GM19468 (cell line): ENCODE data around the gene SYS1.

Source experiments
- ATAC-seq: cut with Tn5 transposase; IDR thresholded peaks from one replicate; pipeline ENCODE4 v1.9.1; 2021; ENCODE audit warnings: mild to moderate bottlenecking, moderate library complexity, moderate number of reproducible peaks; ENCODE audit not compliant: unreplicated experiment; ENCODE audit errors: extremely low read depth

SYS1 gene

DNA sequence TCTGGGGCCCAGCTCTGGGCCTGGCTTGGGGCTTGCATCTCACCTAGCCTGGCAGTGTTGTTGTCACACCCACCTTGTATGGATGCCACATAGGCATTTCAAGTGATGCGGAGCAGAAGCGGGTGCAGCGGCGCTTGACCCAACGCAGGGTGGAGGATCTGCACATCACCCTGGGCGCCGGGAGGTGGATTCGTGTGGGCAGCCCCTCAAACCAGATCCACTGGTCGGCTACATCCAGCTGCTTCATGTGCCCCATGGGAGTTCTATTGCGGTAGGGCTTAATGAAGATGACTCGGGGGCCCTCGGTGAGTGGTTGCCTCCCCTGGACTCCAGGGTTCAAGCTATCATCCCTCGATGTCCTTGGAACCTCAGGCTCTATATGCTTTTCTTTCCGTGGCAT is 12.0 kb downstream of the SYS1 start:
- no peak for ATAC-seq

- no peak for ATAC-seq
Observed at GRCh38 chr20:45377269-45377668, 14.3 kb downstream of the SYS1 start.

DNA sequence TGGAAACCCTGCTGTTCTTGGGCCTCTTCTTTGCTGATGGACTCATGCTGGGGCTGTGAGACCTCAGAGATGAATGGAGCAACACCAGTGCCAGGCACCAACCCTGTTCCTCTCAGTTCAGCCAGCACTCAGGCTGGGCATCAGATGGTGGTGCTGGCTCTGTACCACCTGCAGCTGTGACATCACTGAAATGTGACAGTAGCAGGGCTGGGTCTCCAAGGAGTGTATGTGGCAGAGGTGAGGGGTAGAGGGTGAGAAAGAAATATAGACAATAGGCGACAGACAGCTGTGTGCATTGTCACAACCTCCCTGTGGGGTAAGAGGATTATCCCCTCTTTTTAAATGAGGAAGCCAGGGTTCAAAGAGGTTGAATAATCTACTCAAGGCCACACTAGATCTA is 15.2 kb downstream of the SYS1 start, which contains the start of gene TP53TG5:
Gene TP53TG5 (minus strand): TSS at position 135 of the 400 bp plus-strand sequence. CDS start 89 bp downstream, at position 46.
- no peak for ATAC-seq

DNA sequence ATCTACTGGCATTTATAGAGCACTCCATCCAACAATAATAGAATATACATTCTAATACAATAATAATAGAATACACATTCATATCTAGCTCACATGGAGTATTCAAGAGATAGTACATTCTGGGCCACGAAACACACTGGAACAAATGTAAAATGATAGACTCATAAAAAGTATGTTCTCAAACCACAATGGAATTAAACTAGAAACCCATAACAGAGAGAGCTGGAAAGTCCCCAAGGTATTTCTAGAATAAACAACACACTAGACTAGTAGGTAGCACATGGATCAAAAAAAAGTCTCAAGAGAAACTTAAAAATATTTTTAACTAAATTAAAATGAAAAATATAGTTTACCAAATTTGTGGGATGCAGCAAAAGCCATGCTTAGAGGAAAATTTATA is 24.3 kb downstream of the SYS1 start:
- ATAC-seq = no peak

GRCh38 chr20:45390931-45391330 is 28.0 kb downstream of the SYS1 start:
- no peak for ATAC-seq

DNA sequence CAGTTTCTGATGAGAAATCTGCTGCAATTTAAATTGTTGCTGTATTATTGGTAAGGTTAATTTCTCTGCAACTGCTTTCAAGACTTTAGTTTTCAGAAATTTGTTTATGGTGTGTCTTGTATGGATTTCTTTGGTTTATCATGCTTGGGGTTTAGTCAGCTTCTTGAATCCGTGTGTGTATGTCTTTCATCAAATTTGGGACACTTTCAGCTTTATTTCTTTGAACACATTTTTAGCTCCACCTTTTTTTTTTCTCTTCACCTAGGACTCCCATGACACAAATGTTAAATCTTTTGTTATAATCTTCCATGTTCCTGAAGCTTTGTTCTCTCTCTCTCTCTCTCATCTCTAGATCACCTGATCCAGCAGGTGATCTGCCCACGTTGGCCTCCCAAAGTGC is 28.6 kb downstream of the SYS1 start:
- no peak for ATAC-seq

DNA sequence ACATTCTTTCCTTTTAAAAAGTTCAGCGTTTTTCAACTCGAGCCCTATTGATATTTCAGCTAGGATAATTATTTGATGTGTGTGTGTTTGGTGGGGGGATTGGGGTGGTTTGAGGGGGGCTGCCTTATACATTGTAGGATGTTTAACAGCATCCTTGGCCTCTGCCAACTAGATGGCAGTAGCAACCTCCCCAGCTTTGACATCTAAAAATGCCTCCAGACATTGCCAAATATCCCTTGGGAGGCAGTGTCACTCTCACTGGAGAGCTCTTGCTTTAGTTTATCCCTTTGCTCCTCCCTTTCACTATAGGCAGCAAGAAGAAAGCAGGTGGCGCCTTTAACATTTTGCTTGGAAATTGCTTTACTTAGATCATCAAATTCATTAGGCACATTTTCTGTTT is 29.8 kb downstream of the SYS1 start:
- no peak for ATAC-seq

DNA sequence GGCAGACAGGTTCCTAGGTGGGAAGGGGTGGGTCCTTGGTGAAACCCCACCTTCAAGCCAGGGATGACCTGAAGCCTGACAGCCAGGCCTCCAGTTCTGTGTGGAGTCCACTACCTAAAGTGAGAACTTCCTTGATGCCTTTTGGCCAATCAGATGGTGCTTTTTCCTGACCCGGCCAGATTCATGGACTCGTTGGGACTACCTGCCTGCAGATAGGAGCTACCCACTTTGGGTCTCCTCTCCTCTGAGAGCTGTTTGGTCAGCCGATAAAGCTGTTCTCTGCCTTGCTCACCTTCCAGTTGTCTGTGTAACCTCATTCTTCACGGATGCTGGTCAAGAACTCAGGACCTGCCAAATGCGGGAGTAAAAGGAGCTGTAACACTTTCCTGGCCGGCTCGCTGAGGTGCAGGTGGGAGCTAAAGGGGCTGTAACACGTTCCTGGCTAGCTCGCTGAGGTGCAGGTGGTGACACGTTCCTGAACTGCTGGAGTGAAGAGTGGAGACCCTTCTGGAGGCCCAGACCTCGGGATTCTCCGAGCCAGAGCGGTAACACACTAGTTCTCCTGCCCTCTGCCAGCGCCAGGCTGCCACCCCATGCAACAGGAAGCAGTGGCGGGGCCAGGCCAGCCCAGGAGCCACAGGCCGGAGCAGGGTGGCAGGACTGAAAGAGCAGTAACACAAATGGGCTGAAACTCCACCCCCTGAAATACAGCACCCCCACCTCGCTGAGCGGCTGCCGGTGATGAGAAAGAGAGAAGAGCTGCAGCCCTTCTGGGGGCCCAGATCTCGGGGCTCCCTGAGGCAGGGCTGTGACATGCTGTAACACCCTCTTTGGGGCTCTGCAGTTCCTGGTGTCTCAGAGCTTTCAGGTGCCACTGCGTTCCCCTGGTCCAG is 31.5 kb downstream of the SYS1 start:
- no peak for ATAC-seq

GRCh38 chr20:45395114-45395415 is 32.1 kb downstream of the SYS1 start:
- no peak for ATAC-seq

- ATAC-seq = no peak
Observed at GRCh38 chr20:45399018-45399417, 36.1 kb downstream of the SYS1 start.

GRCh38 chr20:45400346-45401031 is 37.5 kb downstream of the SYS1 start:
- ATAC-seq = no peak

DNA sequence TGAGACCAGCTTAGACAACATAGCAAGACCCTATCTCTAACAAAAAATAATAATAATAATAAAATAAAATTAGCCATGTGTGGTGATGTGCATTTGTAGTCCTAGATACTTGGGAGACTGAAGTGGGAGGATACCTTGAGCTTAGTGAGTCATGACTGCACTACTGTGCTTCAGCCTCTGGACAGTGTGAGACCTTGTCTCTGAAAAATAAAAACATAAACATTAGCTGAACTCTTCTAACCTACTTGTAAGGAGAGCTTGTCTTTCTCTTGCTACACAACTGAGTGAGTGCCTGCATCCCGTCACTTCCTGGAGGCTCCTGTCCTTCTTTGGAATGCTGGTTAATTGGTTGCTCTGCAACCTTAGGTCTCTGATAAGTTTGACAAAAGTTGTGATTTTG is 40.0 kb downstream of the SYS1 start:
- ATAC-seq = no peak

DNA sequence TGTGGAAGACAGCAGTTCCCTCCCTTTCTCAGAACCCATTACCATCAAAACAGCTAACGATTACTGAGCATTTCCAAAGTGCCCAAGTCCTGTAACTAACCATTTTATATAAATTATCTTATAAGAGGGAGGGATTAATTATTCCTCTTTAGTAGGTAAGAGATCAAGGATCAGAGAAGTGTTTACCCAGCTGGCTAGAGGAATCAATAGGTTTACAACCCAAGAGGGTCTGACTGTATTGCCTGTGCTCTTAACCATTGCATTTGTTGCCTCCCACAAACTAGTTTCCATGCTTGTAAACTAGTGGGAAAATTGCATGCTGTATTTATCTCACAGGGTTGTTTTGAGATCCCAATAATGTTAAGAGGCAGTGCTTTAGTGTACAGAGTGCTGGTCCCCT is 41.5 kb downstream of the SYS1 start:
- ATAC-seq = no peak

DNA sequence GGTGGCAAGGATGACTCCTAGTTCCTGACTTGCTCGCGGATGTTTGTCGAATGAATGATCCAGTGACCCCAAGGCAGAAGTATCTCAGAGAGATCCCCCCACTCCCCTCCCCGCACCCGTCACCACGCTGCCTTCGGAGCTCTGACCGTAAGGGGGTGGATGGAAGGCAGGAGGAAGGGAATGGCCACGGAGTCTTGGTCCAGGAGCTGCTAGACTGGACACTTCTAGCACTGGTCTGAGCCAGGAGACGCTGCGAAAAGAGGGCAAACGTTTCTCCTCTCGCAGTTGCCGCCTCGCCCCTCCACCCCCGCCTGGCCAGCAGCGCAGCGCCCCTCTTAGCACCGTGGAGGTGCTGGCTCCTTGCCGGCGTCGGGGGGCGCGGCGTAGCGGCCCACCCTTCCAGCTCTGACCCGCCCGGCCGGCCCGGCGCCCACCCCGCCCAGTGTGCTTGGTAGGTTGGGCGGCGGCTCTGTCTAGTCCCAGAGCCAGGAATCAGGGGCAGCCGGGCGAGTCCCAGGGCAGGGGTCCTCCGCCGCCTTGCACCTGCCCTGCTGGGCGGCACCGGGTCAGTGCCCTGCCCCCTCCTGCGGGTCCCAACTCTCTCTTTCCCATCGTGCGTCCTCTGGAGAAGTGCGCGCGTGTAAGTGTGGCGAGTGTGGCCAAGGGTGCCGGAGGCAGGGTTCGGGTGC is 42.8 kb downstream of the SYS1 start:
- ATAC-seq = no peak

- ATAC-seq = no peak
Observed at GRCh38 chr20:45406260-45407066, 43.5 kb downstream of the SYS1 start.

DNA sequence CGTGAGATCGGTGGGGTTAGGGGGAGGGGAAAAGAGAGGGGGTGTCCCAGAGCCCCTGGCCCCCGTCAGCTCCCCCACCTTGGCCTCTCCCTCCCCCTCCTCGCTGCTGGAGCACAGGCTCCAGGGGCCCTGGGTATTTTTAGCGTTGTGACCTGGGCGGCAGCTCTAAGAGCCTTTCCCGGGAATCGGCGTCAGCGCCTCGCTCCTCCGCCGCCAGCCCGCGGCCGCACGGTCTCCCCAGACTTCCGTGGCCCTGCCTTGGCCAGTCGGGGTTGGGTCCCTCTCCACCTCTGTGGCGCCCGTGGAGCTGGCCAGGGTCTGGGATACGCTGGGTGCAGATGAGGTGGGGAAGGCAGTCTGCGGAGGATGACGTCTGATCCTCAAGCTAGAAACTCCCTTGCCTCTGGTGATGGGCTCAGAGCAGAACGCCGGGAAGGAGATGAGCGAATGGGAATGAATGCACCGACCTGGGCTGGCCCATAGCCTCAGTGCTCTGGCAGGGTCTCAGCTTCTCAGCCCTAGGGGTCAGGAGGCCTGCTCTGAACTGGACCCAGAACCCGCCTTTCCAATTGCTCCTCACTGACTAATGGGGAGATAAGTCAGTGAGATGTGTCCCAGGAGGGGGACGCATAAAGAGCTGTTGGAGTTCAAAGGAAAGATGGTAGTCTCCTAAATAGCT is 44.2 kb downstream of the SYS1 start:
- ATAC-seq = no peak

DNA sequence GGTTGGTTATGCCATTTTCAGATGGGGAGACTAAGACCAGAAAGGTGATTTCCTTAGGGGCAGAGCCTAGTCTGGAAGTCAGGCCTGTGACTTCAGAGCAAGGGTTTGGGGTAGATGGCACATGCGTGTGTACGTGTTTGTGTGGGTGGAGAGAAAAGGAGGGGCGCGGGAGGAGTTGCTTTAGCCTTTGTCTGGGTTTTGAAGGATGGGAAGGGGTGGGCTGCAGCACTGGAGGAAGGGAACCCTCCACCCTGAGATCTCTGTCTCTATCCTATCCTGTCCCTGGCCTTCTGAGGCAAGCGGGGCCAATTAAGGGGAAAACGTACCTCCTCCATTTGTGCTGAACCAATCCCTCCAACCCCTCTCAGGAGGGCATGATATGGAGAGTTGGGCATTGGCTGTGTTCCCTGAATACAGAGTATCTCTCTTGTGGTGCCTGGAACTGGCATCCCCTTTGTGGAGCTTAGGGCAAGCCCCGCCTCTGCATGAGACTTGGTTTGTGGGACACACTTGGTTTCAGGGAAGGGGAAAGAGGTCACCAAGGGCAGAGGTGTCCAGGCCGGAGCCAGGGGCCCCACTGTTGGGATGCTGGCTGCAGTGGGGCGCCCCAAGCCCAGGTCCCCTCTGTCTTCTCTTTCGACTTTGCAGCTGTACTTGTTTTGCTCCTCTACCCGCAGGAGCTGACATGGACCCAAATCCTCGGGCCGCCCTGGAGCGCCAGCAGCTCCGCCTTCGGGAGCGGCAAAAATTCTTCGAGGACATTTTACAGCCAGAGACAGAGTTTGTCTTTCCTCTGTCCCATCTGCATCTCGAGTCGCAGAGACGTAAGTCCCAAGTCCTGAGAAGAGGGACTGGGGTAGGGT is 45.1 kb downstream of the SYS1 start, which contains the start of gene DBNDD2:
Gene DBNDD2 (plus strand): TSS at position 507 of the 863 bp plus-strand sequence. CDS start 179 bp downstream, at position 686.
- ATAC-seq = no peak

DNA sequence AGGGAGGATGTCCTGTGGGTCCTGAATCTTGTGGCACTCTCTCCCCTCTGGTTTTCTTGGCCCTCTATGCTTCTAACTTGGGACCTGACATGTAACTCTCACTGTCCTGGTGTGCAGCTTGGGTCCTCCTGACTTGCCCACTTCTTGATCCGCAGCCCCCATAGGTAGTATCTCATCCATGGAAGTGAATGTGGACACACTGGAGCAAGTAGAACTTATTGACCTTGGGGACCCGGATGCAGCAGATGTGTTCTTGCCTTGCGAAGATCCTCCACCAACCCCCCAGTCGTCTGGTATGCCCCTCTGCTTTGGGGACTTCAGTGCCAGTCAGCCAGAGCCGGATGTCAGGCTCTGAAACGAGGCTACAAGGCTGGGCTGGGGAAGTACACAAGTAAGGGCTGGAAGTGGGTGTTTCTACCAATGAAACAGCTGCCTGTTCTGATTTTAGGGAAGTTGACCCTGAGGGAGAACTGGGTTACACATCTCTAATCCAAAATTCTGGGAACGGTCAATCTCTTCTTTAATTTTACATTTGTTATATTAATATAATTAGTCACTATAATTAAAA is 45.8 kb downstream of the SYS1 start:
- no peak for ATAC-seq
